GM12864 (cell line): Measurements from ENCODE around the gene KRT3.

ENCODE experiments used
- DNase-seq: peaks from one replicate; pipeline ENCODE4 v3.0.0-alpha.2; 2011; ENCODE audit warnings: low read depth
- H3K4me3 ChIP-seq: 2 replicates; pipeline ENCODE4 v1.5.1; 2011; ENCODE audit warnings: mild to moderate bottlenecking, low read depth, low read length, control low read depth
- TF ChIP-seq, protein P1 (sequence below): IDR thresholded peaks from 2 replicates; pipeline ENCODE4 v1.5.1; 2011; ENCODE audit warnings: low read depth, mild to moderate bottlenecking, moderate library complexity, low read length, control low read depth, inconsistent platforms; ENCODE audit errors: missing control alignments

The KRT3 gene

DNA sequence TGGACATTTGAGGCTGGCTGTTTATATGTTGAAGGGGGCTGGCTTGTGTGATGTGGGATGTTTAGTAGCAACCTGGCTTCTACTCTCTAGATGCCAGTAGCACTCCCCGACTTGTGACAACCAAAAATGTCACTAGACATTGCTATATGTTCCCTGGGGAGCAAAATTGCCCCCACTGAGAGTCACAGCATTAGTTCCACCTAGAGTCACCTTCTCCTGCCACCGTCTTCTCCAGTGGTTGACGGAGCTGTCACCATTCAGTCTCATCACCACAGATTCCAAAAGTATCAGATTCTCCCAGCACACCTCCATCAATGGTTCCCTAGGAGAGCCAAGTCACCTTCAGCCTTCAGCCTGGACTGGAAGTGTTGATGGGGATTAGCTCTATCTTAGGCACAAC lies 11.0 kb downstream of the KRT3 start:
- DNase-seq: no peak
- H3K4me3 ChIP-seq: no peak overlapping the region
- TF ChIP-seq, protein P1, sequence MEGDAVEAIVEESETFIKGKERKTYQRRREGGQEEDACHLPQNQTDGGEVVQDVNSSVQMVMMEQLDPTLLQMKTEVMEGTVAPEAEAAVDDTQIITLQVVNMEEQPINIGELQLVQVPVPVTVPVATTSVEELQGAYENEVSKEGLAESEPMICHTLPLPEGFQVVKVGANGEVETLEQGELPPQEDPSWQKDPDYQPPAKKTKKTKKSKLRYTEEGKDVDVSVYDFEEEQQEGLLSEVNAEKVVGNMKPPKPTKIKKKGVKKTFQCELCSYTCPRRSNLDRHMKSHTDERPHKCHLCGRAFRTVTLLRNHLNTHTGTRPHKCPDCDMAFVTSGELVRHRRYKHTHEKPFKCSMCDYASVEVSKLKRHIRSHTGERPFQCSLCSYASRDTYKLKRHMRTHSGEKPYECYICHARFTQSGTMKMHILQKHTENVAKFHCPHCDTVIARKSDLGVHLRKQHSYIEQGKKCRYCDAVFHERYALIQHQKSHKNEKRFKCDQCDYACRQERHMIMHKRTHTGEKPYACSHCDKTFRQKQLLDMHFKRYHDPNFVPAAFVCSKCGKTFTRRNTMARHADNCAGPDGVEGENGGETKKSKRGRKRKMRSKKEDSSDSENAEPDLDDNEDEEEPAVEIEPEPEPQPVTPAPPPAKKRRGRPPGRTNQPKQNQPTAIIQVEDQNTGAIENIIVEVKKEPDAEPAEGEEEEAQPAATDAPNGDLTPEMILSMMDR: no peak

DNA sequence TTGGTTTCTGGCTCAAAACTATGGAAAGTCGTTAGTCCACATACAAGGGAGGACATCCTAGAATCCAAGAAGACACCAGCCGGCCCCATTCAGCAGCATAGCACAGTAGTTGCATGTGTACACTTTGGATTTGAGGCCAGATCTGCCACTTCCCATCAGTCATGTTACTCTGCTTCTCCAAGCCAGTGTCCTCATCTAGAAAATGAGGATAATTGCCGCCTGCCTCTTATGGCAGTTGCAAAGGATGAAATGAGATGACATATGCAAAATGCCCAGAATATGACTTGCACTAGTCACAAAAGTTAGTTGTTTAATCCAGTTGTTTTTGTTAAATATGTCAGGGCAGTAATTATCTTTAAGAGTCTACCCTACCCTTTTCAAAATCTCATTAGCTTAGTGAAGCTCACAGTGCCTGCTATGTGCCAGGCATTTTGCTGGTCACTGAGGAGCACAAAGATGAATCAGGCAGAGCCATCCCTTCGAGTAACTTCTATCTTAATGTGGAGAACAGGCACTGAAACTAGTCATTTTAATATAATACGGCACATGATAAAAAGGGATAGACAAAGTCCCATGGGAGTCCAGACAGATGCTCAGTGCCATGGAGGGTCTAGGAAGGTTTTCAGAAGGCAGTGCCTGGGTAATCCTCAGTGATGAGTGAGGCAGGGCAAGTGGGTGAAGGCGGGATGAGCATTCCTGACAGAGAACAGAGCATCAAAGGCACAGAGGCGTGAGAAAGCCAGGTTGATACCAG lies 12.2 kb downstream of the KRT3 start:
- no peak overlapping the region for H3K4me3 ChIP-seq
- no peak for DNase-seq
- TF ChIP-seq, protein P1: no peak

DNA sequence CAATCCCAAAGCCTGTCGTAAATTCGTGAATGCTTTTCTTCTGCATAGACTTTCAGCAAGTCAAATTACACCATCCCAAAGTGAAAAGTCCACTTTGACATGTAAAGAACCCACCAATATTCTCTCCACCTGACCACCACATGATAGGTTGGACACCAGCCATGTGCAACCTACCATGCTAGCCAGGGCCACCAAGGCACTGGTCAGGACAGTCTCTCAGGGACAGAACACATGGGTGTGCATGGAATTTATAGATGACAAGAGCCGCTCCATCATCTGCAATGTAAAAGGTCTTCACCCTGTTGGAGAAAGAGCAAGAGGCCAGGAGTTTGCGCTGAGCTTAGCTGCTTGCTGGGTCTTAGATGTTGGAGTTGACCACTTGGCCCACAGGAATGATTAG lies 13.4 kb downstream of the KRT3 start:
- no peak overlapping the region for H3K4me3 ChIP-seq
- TF ChIP-seq, protein P1: no peak
- DNase-seq: no peak

DNA sequence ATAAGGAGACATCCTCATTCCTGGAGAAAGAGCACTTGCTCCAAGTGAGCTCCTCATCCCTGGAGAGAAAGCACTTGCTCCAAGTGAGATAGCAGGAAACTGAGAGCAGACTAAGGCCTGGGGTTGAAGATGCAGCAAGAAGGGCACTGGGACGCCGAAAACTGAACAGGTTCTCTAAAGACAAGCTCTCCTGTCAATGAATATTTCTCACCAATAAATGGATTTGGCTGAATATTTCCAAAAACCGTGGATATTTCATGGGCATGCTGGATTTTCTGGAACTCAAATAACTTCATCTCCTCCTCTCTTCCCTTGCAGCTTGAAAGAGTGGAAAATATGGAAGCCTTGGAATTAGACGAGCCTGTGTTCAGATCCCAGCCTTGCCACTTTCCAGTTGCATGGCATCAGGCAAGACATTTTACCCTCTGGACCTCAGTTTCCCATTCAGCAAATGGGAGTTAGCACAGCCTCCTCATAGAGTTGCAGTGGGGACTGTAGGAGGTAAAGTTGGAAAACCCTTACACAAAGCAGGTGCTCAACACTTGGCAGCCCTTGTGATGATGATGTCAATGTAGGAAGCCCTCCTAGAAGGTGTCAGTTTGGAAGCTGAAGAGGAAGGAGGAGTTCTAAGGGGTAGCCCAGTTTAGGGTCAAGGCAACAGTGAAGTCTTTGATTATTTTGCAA lies 14.4 kb downstream of the KRT3 start:
- DNase-seq: no peak
- no peak overlapping the region for H3K4me3 ChIP-seq
- TF ChIP-seq, protein P1: no peak

DNA sequence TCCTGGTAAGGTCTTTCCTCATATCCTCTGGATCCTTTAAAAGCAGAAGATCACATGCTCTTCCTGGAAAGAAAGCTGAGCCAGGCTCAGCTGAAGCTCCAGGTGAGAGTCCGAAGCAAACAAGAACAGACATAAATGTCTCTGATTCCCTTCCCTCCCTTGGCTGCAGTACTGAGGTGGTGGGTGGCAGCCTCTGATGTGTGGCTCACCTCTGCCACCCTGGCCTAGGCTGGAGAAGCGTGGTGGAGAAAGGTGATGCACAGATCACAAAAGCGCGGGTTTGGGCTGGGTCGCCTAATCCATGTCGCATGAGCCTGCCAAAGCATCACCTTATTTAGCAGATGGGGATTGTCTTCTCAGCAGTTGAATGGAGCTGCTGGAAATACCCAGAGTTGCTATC lies 16.0 kb downstream of the KRT3 start:
- H3K4me3 ChIP-seq: no peak overlapping the region
- TF ChIP-seq, protein P1: no peak
- no peak for DNase-seq

DNA sequence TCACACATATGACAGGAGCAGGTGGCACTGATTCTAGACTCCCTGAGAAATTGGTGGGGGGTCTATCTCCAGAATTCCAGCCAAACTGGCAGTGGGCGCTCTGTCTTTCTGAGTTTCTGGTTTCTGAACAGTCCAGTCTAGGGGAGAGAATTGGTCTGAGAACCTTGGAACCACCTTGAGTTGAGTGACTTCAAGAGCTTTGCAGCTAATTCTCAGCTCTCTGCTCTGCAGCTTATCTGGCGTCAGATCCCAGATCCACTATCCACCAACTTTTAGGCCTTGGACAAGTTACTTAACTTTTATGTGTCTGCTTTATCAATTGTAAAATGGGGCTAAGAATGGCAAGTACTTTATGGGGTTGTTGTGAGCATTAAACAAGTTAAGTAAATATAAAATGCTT lies 17.1 kb downstream of the KRT3 start:
- DNase-seq: no peak
- TF ChIP-seq, protein P1: no peak
- H3K4me3 ChIP-seq: no peak overlapping the region
